GM18907 (cell line): ENCODE data around the gene BOC.

Experiments
- ATAC-seq: cut with Tn5 transposase; IDR thresholded peaks from one replicate; pipeline ENCODE4 v1.9.1; 2021; ENCODE audit warnings: mild to moderate bottlenecking, moderate library complexity; ENCODE audit not compliant: unreplicated experiment

The BOC gene

GRCh38 chr3:113283306-113283705 lies 71.9 kb downstream of the BOC start:
- no peak for ATAC-seq

- ATAC-seq: no peak
Observed at GRCh38 chr3:113284453-113285050, 73.2 kb downstream of the BOC start.

- ATAC-seq: no peak
Observed at GRCh38 chr3:113285226-113285625, 73.9 kb downstream of the BOC start.

- ATAC-seq: no peak
Observed at GRCh38 chr3:113285741-113286140, 74.4 kb downstream of the BOC start.

- ATAC-seq: no peak
Observed at GRCh38 chr3:113286524-113286923, 75.2 kb downstream of the BOC start.

- ATAC-seq: no peak
Observed at GRCh38 chr3:113287111-113287802, 75.9 kb downstream of the BOC start.

- no peak for ATAC-seq
Observed at GRCh38 chr3:113287803-113288648, 76.7 kb downstream of the BOC start.

- no peak for ATAC-seq
Observed at GRCh38 chr3:113288881-113289280, 77.5 kb downstream of the BOC start.

- ATAC-seq: no peak
Observed at GRCh38 chr3:113291572-113291971, 80.2 kb downstream of the BOC start.

GRCh38 chr3:113292933-113293332 lies 81.6 kb downstream of the BOC start:
- ATAC-seq: no peak

GRCh38 chr3:113293348-113293747 lies 82.0 kb downstream of the BOC start:
- no peak for ATAC-seq

GRCh38 chr3:113295463-113295862 lies 84.1 kb downstream of the BOC start:
- ATAC-seq: no peak

GRCh38 chr3:113297287-113297686 lies 85.9 kb downstream of the BOC start:
- ATAC-seq: no peak

GRCh38 chr3:113297841-113298240 lies 86.5 kb downstream of the BOC start:
- no peak for ATAC-seq

- ATAC-seq: no peak
Observed at GRCh38 chr3:113300596-113300995, 89.2 kb downstream of the BOC start.

- ATAC-seq: no peak
Observed at GRCh38 chr3:113304102-113304501, 92.7 kb downstream of the BOC start.

- no peak for ATAC-seq
Observed at GRCh38 chr3:113304856-113305540, 93.6 kb downstream of the BOC start.

- no peak for ATAC-seq
Observed at GRCh38 chr3:113310960-113311359, 99.6 kb downstream of the BOC start.

GRCh38 chr3:113312416-113312815 lies 101.1 kb downstream of the BOC start:
- no peak for ATAC-seq

- ATAC-seq: no peak
Observed at GRCh38 chr3:113314923-113315322, 103.6 kb downstream of the BOC start.

GRCh38 chr3:113329757-113330156 lies 118.4 kb downstream of the BOC start:
- ATAC-seq: no peak
